GM21526 (cell line): ENCODE measurements around the gene GOLGA7B.

Experiments used
- ATAC-seq: cut with Tn5 transposase; IDR thresholded peaks from one replicate; pipeline ENCODE4 v1.9.1; 2021; ENCODE audit warnings: moderate library complexity; ENCODE audit not compliant: unreplicated experiment, low FRiP score

The GOLGA7B gene

GRCh38 chr10:97849687-97850402 lies at the start of gene GOLGA7B:
TSS of gene GOLGA7B (plus strand) at chr10:97849843. CDS start at chr10:97850304, 461 bp downstream.
- ATAC-seq: no peak

GRCh38 chr10:97800474-97800873 lies 49.2 kb upstream of the GOLGA7B start:
- no peak for ATAC-seq

GRCh38 chr10:97801422-97801821 lies 48.2 kb upstream of the GOLGA7B start:
- no peak for ATAC-seq

GRCh38 chr10:97805096-97805884 lies 44.4 kb upstream of the GOLGA7B start:
- no peak for ATAC-seq

GRCh38 chr10:97805949-97806348 lies 43.7 kb upstream of the GOLGA7B start:
- no peak for ATAC-seq

GRCh38 chr10:97810446-97810845 lies 39.2 kb upstream of the GOLGA7B start:
- ATAC-seq: no peak

- no peak for ATAC-seq
These were observed 37.7 kb upstream of the GOLGA7B start for GRCh38 chr10:97811958-97812357.

GRCh38 chr10:97812696-97813095 lies 36.9 kb upstream of the GOLGA7B start:
- ATAC-seq: no peak

- ATAC-seq: no peak
These were observed 36.3 kb upstream of the GOLGA7B start for GRCh38 chr10:97813311-97813710.

GRCh38 chr10:97814996-97815395 lies 34.6 kb upstream of the GOLGA7B start:
- ATAC-seq: no peak

GRCh38 chr10:97816609-97817008 lies 33.0 kb upstream of the GOLGA7B start:
- ATAC-seq: no peak

- ATAC-seq: no peak
These were observed 31.1 kb upstream of the GOLGA7B start for GRCh38 chr10:97818572-97818971.

GRCh38 chr10:97820096-97820704 lies 29.4 kb upstream of the GOLGA7B start:
- ATAC-seq: no peak

- ATAC-seq: no peak
These were observed 28.2 kb upstream of the GOLGA7B start for GRCh38 chr10:97821308-97822038.

GRCh38 chr10:97822261-97822687 lies 27.4 kb upstream of the GOLGA7B start:
- no peak for ATAC-seq

GRCh38 chr10:97823734-97824133 lies 25.9 kb upstream of the GOLGA7B start:
- ATAC-seq: no peak

- ATAC-seq: no peak
These were observed 24.5 kb upstream of the GOLGA7B start for GRCh38 chr10:97825020-97825760.

GRCh38 chr10:97826892-97827291 lies 22.8 kb upstream of the GOLGA7B start:
- no peak for ATAC-seq

GRCh38 chr10:97827702-97828291 lies 21.8 kb upstream of the GOLGA7B start:
- no peak for ATAC-seq

GRCh38 chr10:97828721-97829120 lies 20.9 kb upstream of the GOLGA7B start:
- ATAC-seq: no peak
